HG03457 (cell line): ENCODE data around the gene BCL2L2.
A peak's percentile ranks its signal among the peaks of the same experiment; 100 is the strongest.
"Not testable (repeated sequence)": the region's sequence is repeated elsewhere in the genome, so short reads cannot be mapped to it uniquely, and the experiment has no call there.

Experiments
- ATAC-seq: cut with Tn5 transposase; IDR thresholded peaks from one replicate; pipeline ENCODE4 v1.9.1; 2021; ENCODE audit warnings: moderate number of reproducible peaks; ENCODE audit not compliant: unreplicated experiment

Gene BCL2L2

DNA sequence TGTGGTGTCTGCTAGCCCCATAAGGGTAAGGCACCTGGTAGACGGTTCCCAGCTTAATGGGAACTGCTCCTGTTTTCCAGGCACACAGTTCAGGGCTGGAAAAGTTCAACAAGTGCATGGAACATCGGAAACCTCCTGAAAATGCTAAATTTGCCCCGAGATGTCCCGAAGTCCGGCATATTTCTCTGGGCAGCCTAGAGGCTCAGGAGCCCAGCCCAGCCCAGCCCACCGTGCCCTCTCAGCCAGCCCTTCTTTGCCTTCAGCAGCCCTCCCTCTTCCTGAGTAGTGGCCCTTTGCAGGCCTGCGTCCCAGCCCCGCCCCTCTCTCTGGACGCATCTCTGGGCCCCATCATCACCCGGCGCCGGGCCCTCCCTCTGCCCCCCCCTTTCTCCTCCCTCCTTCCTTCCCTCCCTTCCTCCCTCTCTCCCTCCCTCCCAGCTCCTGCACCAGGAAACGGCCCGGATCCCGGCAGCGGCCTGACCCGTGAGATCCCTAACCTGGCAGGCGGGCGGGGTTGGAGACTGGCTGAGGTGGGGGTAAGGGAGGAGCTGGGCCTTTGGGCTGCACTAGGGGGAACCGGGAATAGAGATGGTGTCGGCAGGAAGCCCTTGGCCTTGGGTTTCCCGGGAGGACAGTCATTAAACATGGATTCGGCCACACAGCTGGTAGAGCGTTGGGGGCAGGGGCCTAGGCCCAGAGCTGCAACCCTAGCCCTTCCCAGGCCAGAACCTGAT lies at the start of gene BCL2L2:
BCL2L2 (plus strand) TSS at position 422 of the 734 bp plus-strand sequence. CDS start 935 bp downstream, outside the sequence.
- no peak for ATAC-seq

GRCh38 chr14:23258256-23258655 lies 48.4 kb upstream of the BCL2L2 start:
- no peak for ATAC-seq

DNA sequence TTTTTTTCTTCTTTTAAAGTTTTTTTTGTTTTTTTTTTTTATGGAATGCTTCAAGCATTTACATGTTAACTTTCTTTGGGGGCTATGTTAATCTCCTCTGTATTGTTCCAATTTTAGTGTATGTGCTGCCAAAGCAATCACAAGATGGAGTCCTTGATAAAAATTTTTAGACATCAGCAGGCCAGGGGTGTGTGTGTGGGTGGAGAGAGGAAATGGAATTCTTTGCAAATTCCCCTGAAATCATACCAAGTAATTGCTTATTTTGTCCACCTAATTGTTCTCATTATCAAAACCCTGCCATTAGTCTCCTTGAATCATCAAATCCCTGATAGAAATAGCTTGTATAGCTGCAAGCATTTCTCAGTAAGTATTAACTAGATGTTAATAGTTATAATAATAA lies 47.2 kb upstream of the BCL2L2 start:
- no peak for ATAC-seq

GRCh38 chr14:23260849-23261248 lies 45.8 kb upstream of the BCL2L2 start:
- ATAC-seq = not testable (repeated sequence)

DNA sequence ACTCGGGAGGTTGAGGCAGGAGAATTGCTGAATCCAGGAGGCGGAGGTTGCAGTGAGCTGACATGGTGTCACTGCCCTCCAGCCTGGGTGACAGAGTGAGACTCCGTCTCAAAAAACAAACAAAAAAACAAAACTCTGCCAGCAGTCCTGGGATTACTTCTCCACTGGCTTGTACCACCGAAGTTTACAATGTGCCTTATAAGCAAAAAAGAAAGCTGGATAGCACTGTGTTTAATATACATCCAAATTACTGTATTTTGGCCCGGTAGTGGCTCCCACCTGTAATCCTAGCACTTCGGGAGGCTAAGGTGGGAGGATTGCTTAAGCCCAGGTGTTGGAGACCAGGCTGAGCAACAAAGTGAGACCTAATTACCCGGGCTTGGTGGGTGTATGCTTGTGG lies 37.4 kb upstream of the BCL2L2 start:
- ATAC-seq = no peak

- ATAC-seq = no peak
These were observed 31.2 kb upstream of the BCL2L2 start for GRCh38 chr14:23275412-23275811.

DNA sequence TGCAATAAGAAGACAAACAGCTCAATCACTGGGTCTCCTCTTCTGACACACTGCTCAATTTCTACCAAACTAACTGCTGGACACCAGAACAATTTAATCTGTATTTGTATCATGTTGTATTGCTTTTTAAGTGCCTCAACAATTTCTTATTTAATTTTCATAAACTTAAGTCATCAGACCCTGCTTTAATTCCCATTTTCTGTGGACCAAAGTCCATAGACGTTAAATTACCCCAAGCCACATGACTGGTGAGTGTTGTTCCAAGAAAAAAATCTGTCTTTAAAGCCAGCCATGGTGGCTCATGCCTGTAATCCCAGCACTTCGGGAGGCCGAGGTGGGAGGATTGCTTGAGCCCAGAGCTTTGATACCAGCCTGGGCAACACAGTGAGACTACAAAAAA lies 29.4 kb upstream of the BCL2L2 start:
- no peak for ATAC-seq

GRCh38 chr14:23277928-23278327 lies 28.7 kb upstream of the BCL2L2 start:
- ATAC-seq = not testable (repeated sequence)

DNA sequence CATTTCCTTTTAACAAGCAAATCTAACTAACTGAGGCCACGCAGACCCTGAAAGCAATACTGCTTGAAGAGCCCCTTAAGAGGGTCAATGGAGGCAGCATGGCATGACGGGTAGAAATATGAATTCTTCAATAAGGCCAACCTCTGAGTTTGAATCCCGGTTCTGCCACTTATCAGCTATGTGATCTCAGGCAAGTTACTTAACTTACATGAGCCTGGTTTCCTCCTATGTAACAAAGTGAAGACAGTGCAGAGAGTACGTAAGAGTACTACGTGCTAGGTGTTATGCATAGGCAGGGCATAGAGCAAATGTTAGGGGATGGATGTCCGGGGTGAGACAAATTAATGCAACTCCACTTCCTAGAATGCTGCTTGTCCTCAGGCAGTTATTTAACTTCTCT lies 25.4 kb upstream of the BCL2L2 start:
- ATAC-seq = no peak

DNA sequence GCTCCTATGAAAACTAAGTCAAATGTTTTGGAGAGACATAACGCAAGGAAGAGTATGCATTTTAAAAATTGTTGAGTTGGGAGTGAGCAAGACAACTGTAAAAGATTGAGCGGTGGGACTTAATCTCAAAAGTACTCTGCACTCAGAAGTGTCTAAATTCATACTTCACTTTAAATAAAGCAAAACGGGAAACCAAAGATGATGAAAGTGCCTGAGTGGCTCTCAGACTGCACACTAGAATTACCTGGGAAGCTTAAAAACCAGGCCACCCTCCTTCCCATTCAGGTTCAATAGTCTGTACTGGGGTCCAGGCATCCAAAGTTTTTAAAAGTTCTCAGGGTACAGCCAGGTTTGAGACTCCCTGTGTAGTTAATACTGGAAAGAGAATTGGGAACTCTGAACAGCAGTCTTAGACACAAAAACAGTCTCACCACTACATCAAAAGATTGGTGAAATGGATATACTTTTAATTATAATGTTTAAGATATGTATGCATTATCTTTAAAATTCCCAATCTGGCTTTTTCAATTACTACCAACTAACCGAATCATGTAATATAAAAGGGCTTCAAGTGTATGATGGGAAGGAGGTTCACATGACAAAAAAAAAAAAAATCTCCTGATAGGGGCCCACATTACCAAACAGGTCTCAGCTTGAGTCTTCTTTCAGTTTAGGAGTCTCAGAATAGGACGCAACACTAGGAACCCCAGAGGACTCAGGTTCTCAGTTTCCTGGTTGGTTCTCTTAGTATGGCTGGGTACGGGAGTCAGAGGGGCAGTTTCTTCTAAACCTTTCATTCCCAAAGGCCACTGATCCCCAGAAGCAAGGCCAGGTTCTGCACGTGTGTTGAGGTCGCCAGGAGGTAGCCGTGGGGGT lies 21.7 kb upstream of the BCL2L2 start:
- no peak for ATAC-seq

GRCh38 chr14:23285530-23286019 lies 21.1 kb upstream of the BCL2L2 start:
- peak; percentile 7 for ATAC-seq

DNA sequence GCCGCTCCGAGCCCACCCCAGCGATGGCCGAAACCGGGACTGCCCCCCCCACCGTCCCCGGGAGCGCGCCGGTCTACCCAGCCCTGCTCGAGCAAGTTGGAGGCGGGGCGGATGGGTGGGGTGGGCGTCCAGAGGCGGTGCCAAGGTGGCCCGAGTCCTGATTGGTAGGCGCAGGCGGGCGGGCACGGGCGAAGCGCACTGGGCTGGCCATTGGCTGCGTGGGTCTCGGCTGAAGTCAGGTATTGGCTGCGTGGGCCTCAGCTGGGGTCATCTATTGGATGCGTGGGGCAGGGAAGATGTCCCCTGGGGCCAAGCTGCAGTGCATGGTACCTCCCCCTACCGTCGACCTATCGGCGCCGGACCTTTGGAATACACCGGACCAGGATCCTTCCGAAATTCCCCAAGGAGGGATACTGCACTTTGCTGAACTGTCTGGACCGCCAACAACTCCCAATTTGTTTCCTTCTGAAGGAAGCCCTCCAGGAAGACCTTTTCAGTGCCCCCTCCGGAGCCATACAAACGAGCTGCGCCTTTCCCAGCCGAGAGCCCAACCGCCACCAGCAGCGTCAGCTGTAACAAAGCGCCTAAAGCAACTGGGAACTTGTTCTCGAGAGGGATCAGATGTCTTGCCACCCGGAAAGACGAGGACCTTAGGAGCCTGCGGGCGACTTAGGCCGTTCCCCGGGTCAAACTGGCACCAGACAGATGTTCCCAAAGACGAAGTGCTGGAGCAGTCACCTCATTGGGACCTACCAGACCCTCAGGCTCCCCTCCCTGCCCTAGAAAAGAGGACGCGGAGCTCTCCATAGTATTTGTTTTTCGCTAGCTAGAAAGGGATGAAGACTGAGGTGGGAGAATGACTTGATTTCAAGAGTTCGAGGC lies 20.4 kb upstream of the BCL2L2 start, which contains the start of gene HOMEZ:
HOMEZ (minus strand) TSS at position 113 of the 882 bp plus-strand sequence. CDS start 180 bp downstream, outside the sequence.
- peak; percentile 96 for ATAC-seq

GRCh38 chr14:23286902-23287479 lies 19.6 kb upstream of the BCL2L2 start:
- ATAC-seq = no peak

- ATAC-seq = no peak
These were observed 11.7 kb upstream of the BCL2L2 start for GRCh38 chr14:23294734-23295561.

GRCh38 chr14:23296012-23296777 lies 10.4 kb upstream of the BCL2L2 start:
- ATAC-seq = no peak

GRCh38 chr14:23297096-23297495 lies 9.5 kb upstream of the BCL2L2 start:
- no peak for ATAC-seq

- no peak for ATAC-seq
These were observed 8.9 kb upstream of the BCL2L2 start for GRCh38 chr14:23297611-23298277.
